Measurements from ENCODE around the gene HRH1.

Gene HRH1

GRCh38 chr3:11167590-11167989, 13.3 kb downstream of the HRH1 start:
- FAIRE-seq (no peak), DNase-seq (ENCODE audit: insufficient read length, low spot score) (no peak)
- TF ChIP-seq, protein P1, sequence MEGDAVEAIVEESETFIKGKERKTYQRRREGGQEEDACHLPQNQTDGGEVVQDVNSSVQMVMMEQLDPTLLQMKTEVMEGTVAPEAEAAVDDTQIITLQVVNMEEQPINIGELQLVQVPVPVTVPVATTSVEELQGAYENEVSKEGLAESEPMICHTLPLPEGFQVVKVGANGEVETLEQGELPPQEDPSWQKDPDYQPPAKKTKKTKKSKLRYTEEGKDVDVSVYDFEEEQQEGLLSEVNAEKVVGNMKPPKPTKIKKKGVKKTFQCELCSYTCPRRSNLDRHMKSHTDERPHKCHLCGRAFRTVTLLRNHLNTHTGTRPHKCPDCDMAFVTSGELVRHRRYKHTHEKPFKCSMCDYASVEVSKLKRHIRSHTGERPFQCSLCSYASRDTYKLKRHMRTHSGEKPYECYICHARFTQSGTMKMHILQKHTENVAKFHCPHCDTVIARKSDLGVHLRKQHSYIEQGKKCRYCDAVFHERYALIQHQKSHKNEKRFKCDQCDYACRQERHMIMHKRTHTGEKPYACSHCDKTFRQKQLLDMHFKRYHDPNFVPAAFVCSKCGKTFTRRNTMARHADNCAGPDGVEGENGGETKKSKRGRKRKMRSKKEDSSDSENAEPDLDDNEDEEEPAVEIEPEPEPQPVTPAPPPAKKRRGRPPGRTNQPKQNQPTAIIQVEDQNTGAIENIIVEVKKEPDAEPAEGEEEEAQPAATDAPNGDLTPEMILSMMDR (IDR thresholded peaks at IDR 0.05; ENCODE audit: insufficient read depth, missing control alignments): no peak

DNA sequence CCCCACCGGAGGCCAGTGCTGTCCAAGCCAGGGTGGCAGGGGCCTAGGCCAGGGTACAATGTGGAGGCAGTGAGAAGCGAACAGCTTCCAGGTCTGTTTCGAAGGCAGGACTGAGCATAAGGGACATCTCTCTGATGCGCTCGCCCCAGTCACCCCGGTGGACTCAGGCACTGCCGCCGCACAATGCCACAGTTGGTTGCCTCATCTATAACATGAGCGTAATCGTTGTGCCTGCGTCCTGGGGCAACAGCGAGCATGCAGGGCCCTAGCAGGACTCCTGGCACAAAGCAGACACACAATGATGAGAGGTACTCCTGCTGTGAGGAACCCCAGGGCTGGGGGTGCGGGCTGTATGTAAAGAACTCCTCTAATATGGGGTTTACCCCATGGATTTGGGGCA, 14.1 kb downstream of the HRH1 start:
- DNase-seq (ENCODE audit: insufficient read length, low spot score): no peak
- no peak for FAIRE-seq
- TF ChIP-seq, protein P1 (IDR thresholded peaks at IDR 0.05; ENCODE audit: insufficient read depth, missing control alignments): no peak

DNA sequence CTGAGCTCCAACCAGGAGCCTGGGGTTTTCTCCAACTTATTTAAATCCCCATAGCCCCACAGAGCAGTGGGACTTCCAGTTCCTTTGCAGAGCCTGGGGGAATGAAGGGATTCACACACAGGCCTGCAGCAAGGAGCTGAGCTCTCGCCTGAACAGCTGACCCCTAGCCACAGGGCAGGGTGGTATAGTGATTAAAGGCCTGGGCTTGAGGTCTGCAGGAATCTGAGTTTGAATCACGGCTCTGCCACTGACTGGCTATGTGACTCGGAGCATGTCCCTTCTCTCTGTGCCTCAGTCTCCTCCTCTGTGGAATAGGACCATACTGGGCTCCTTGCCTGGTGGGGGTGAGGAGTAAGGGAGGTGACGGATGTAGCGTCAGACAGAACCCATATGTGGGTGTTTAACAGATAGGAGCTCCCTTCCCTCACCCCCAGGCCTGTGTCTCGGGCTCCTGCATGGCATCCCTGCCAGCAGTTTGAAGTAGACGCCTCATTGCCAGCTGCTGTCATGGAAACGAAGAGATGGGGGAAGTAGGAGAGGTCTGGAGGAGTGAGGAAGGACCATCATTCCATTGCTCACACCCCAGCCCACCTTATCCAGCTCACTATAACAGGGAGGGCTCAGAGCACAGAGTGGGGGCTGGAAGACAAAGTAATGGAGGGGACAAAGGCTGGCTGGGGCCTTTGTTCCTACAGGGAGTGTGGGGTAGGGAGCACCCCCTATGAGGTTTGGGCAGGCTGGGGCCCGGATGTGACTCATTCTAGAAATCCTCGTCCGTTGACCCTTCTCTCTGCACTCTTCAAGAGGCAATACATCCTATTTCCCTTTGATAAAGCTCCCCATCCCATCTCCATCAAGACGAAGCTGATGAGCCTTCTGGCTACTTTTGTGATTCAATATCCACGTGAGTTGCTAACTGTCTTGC, 14.8 kb downstream of the HRH1 start:
- TF ChIP-seq, protein P1 (IDR thresholded peaks at IDR 0.05; ENCODE audit: insufficient read depth, missing control alignments): no peak
- no peak for DNase-seq (ENCODE audit: insufficient read length, low spot score)
- FAIRE-seq: no peak

GRCh38 chr3:11170052-11170770, 15.9 kb downstream of the HRH1 start:
- DNase-seq (ENCODE audit: insufficient read length, low spot score): no peak
- TF ChIP-seq, protein P1 (IDR thresholded peaks at IDR 0.05; ENCODE audit: insufficient read depth, missing control alignments): no peak
- FAIRE-seq: no peak

GRCh38 chr3:11172096-11172690, 17.9 kb downstream of the HRH1 start:
- no peak for FAIRE-seq
- DNase-seq (ENCODE audit: insufficient read length, low spot score): no peak
- TF ChIP-seq, protein P1 (IDR thresholded peaks at IDR 0.05; ENCODE audit: insufficient read depth, missing control alignments): no peak

DNA sequence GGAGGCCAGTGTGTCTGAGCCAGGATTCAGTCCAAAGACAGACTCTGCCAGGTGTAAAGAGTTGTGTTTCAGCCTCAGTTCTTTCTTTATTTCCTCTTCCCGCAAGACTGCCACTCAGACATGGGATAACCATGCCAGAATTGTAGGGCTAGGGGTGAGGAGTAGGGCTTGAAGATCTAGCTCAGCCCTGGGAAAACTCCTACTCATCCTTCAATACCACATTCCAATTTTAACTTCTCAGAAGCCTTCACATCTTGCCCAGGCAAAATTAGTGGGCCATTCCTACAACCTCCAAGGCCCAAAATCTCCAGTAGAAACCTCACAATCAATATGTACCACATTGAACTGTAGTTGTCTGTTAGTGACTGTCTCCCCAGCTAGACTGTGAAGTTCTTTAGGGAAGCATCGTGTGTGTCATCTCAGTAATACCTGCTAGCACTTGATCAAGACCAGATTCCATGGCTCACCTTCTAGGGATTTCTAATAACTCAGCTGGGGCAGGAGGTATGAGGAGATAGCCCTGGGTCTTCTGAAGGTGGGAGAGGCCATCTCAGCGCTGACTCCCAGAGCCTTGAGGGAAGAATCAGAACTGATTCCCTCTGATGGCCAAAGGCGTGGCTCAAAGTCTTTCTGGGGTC, 19.7 kb downstream of the HRH1 start:
- TF ChIP-seq, protein P1 (IDR thresholded peaks at IDR 0.05; ENCODE audit: insufficient read depth, missing control alignments): no peak
- FAIRE-seq: no peak
- DNase-seq (ENCODE audit: insufficient read length, low spot score): no peak
